HUES64 (cell line): ENCODE data around the gene VEGFA.

ENCODE experiments used
- H3K27ac ChIP-seq: 2 replicates; pipeline ENCODE4 v1.7.0; 2013; ENCODE audit warnings: low read depth, low read length, inconsistent platforms
- H3K27me3 ChIP-seq: 2 replicates; pipeline ENCODE4 v1.6.1; 2013; ENCODE audit warnings: mild to moderate bottlenecking, low read length; ENCODE audit not compliant: insufficient read depth
- H3K36me3 ChIP-seq: 2 replicates; pipeline ENCODE4 v1.6.1; 2013; ENCODE audit warnings: mild to moderate bottlenecking, low read length; ENCODE audit not compliant: insufficient read depth
- H3K4me1 ChIP-seq: 2 replicates; pipeline ENCODE4 v1.6.1; 2013; ENCODE audit warnings: mild to moderate bottlenecking, low read length, moderate library complexity; ENCODE audit not compliant: insufficient read depth
- H3K4me3 ChIP-seq: 2 replicates; pipeline ENCODE4 v1.5.1; 2013; ENCODE audit warnings: mild to moderate bottlenecking, low read length, moderate library complexity
- H3K9ac ChIP-seq: 2 replicates; pipeline ENCODE4 v1.6.1; 2013; ENCODE audit warnings: mild to moderate bottlenecking, low read depth, low read length
- H3K9me3 ChIP-seq: 2 replicates; pipeline ENCODE4 v1.6.1; 2013; ENCODE audit warnings: low read depth, low read length; ENCODE audit not compliant: insufficient read depth
- WGBS: fragments of 150-250, 120-280 bp; methylation state at CpG from one replicate; pipeline ENCODE4 v1.1.7; 2013; ENCODE audit warnings: missing lambda C conversion rate; 5-methylcytosine and 5-hydroxymethylcytosine counted together

VEGFA gene

DNA sequence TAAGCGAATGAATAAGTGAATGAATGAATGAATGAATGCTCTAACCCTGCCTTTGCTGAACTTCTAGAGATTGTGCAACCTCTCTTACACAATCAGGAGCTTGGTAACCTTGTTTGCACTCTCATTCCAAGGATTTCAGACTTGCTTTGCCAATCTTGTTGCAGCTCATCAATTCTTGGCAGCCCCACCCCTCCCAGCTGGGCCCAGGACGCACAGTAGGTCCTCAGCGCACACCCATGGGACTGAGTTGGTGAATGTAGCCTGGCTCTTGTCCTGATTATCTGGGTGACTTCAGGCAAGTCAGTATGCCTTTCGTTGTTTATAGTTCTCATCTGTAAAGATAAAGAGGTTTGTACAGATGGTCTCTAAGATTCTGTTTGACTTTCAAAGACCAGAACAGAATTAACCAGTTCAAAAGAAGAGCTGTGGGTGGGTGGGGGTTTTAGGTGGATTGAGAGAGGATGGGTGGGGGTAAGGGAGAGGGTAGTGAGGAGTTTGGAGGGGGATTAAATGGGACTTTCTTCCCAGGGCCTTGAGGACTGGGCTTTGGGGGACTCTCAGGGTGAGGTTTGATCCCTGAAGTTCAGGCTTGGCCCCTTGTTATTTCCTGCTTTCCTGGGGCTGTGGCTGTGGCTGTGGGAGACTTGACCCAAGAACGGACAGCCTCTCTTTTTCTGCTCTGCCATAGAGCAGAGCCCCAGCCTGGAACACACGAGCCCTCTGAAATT, 33.2 kb downstream of the VEGFA start:
- 87% methylated on average over 5 of the region's 6 CpGs for WGBS
- peaks cover 3% of the 10 kb centered on the region; the same call in 1 of the 2 replicates for H3K4me1 ChIP-seq

DNA sequence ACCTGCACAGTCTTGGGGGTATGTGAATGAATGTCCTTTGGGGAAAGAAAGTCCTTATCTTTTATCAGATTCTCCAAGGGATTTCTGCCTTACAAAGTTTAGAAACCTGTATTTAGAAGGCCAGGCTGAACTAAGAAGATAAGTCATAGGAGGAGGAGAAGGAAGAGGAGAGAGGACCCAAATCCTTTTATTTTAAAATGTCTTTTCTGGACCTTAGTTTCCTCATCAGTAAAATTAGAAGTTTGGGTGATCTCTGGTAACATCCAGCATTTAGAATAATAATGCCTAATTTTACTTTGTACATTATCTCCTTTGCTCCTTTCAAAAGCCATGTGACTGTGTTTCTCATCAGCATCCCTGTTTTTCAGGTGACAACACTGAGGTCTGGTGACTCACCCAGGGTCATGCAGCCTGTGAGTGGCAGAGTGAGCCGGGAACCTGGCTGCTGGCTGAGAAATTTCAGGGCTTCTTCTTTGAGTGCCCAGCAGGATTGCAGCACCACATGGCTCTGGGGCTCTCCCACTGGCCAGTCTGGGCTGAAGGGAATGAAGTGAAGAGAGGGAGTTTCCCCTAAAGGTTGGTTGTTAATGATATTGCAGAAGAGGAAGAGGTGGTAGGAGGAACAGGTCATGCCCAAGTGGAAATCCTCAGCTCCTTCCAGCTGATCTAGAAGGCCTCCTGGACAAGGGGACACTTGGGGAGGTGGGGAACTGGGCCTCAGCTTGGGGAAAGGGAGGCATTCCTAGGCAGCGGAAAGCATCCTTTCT, 34.0 kb downstream of the VEGFA start:
- WGBS: 88% methylated on average over 2 of the region's 2 CpGs
- Histone ChIP-seq H3K9me3 (no peaks in the 10 kb centered on the region), H3K4me3 (no peak overlapping the region), H3K27ac (no peak overlapping the region), H3K9ac (no peak overlapping the region), H3K4me1 (peaks cover 3% of the 10 kb centered on the region; the same call in 1 of the 2 replicates), H3K36me3 (no peaks in the 10 kb centered on the region), H3K27me3 (no peaks in the 10 kb centered on the region)

More for the DNA sequence above, 33.2 kb downstream of the VEGFA start:
- no peaks in the 10 kb centered on the region for H3K36me3 ChIP-seq
- H3K9me3 ChIP-seq: no peaks in the 10 kb centered on the region
- no peak overlapping the region for H3K27ac ChIP-seq
- H3K27me3 ChIP-seq: no peaks in the 10 kb centered on the region
- H3K4me3 ChIP-seq: no peak overlapping the region
- H3K9ac ChIP-seq: no peak overlapping the region

DNA sequence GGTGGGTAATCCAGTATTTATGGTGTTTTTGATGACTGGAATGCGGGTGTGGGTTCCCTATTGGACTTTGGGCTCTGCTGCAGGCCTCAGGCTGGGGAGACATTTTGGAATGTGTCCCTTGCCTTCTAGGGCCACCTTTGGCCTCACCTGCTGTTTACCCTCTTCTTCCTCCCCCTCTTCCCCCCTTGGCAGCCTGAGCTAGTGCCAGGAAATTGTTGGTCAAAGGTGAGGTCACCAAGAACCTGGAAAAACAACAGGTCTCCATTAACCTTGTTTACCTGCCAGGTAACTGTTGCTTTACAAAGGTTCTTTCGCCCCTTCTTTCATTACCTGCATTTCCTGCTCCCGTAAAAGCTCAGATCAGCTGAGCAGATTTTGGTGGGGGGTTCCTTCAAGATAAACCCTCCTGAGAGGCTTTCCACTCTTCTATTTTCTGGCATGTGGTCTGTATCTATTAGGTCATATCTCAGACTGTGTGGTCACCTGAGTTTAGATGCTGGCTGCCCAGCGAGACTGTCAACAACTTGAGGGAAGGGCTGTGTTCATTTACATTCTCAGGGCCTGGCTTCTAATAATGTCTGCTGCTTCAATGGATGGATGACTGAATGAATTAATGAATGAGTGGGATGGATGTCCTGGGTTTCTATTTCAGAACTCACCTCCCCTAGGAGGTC, 34.7 kb downstream of the VEGFA start:
- no peak overlapping the region for H3K9ac ChIP-seq
- no peaks in the 10 kb centered on the region for H3K27me3 ChIP-seq
- peaks cover 3% of the 10 kb centered on the region; the same call in 1 of the 2 replicates for H3K4me1 ChIP-seq
- H3K9me3 ChIP-seq: no peaks in the 10 kb centered on the region
- no peak overlapping the region for H3K4me3 ChIP-seq
- WGBS: 90% methylated on average over 4 of the region's 4 CpGs
- no peak overlapping the region for H3K27ac ChIP-seq
- H3K36me3 ChIP-seq: no peaks in the 10 kb centered on the region

DNA sequence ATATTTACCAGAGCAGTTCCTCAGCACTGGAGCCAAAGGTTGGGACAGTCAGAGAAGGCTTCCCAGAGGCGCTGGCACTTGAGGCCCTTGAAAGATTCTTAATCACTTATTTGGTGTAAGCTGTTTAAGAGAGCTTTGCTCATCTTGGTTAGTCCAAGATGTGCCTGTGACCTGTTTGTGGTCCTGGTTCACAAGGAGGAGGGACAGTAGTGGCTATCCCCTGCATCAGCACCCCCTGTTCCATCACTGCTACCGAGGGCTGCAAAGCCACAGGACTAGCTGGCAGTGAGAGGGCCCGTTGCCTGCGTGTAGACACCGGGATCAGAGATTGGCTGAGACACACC, 35.7 kb downstream of the VEGFA start:
- Histone ChIP-seq H3K27ac (no peak overlapping the region), H3K4me1 (peaks cover 3% of the 10 kb centered on the region; the same call in 1 of the 2 replicates), H3K9ac (no peak overlapping the region), H3K27me3 (no peaks in the 10 kb centered on the region), H3K36me3 (no peaks in the 10 kb centered on the region), H3K9me3 (no peaks in the 10 kb centered on the region), H3K4me3 (no peak overlapping the region)
- WGBS: 89% methylated on average over 5 of the region's 5 CpGs

DNA sequence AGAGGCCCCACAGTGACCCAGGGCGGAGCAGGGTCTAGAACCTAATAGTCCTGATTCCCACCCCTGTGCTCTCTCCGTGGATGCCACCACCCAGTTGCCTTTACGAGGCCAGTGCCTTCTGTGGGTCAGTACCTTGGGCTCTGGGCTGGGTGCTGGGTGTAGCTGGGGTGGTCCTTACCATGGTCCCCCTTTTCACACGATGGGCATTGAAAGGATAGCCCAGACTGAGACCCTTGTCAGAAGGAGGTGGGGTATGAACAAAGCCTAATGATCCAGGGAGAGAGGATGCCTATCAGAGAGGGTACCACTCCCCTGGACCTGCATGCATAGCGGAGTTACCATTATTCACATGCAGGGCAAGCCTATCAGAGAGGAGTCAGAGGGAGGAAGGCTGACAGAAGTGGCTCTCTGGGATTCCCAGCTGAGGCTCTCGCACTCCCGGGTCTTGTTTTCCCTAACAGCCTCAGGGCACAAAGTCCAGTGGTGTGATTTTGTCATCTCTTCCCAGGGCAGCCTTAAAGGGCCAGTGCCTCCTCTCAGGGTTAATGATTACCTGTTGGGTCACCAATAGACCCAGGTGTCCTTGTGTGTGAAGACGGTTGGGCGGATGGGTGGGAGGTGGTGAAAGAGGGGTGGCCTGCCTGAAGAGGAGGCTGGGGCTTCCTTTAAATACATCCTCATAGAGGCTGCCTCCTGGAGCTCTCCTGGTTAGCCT, 36.2 kb downstream of the VEGFA start:
- H3K36me3 ChIP-seq: no peaks in the 10 kb centered on the region
- no peaks in the 10 kb centered on the region for H3K27me3 ChIP-seq
- WGBS: 77% methylated on average over 9 of the region's 9 CpGs
- no peak overlapping the region for H3K27ac ChIP-seq
- H3K4me3 ChIP-seq: no peak overlapping the region
- H3K9me3 ChIP-seq: no peaks in the 10 kb centered on the region
- H3K4me1 ChIP-seq: peaks cover 3% of the 10 kb centered on the region; the same call in 1 of the 2 replicates
- H3K9ac ChIP-seq: no peak overlapping the region

DNA sequence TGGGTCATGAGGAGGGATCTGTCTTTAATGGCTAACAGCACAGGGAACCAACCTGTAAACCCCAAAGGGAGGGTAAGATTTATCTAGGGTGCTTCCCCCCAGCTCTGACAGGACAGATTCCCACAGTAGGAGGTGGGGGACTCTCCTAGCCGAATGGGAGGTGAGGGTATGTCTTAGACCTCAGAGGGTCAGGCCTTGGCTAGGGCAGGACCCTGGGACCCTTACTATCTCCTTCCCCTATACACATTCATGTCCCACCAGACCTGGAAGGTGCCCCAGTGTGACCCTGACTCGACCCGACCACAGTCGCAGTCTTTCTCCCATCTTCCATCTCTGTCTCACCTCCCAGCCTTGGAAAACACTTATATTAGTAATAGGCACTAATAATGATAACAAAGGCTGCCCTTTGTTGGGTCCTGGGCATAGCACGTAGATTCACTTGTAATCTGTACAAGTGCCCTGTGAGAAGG, 36.8 kb downstream of the VEGFA start:
- 97% methylated on average over 5 of the region's 5 CpGs for whole genome bisulfite sequencing
- Histone ChIP-seq H3K4me3 (no peak overlapping the region), H3K27me3 (no peaks in the 10 kb centered on the region), H3K4me1 (peaks cover 3% of the 10 kb centered on the region; the same call in 1 of the 2 replicates), H3K27ac (no peak overlapping the region), H3K9me3 (no peaks in the 10 kb centered on the region), H3K9ac (no peak overlapping the region), H3K36me3 (no peaks in the 10 kb centered on the region)

DNA sequence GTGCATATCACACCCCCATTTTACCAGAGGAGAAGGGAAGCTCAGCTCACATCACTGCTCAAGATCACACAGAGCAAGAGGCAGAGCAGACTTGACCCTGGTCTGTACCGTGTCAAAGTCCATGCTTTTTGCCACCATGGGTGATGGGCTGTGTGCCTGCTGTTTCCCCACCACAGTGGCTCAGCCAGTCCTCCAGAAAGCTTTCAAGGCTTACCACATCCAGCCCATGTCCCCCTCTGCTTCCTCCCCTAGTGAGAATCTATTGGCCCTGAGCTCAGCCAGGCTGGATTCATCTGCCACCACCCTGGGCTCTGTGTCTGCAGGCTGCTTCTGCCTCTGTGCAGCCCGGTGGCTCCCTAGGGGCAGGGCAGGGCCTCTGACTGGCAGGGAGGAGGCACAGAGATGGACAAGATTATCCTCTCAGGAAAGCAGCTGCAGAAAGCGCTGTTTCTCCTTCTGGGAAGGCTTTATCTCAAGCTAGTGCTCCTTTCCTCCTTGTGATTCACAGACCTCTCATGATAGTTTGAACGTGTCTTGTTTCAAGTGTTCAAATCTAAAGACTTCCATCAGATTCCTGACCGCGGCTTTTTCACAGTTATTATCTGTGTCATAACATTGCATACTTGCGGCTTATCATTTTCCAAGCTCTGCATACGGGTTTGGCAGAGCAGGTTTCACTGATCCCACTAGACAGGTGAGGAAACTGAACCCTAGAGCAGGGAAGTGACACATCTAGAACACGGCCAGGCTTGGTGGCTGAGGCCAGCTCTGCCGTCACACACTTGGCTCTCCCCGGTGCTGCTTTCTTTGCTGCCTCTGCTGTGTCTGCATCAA, 37.4 kb downstream of the VEGFA start:
- peaks cover 3% of the 10 kb centered on the region; the same call in 1 of the 2 replicates for H3K4me1 ChIP-seq
- no peak overlapping the region for H3K27ac ChIP-seq
- no peaks in the 10 kb centered on the region for H3K9me3 ChIP-seq
- H3K27me3 ChIP-seq: no peaks in the 10 kb centered on the region
- WGBS: 84% methylated on average over 11 of the region's 11 CpGs
- H3K36me3 ChIP-seq: no peaks in the 10 kb centered on the region
- no peak overlapping the region for H3K4me3 ChIP-seq
- H3K9ac ChIP-seq: no peak overlapping the region

DNA sequence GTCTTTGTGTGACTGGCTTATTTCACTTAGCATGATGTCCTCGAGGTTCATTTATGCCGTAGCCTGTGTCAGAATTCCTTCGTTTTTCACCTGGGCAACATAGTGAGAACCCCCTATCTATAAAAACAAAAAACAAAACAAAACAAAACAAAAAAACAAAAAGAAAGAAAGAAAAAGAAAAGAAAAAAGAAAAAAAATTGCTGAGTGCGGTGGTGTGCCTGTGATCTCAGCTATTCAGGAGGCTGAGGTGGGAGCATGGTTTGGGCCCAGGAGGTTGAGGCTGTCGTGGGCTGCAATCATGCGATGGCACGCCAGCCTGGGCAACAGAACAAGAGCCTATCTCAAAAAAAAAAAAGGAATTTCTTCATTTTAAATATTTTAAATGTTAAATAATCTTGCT, 38.4 kb downstream of the VEGFA start:
- Histone ChIP-seq H3K9ac (no peak overlapping the region), H3K4me3 (no peak overlapping the region), H3K27me3 (no peaks in the 10 kb centered on the region), H3K27ac (no peak overlapping the region), H3K4me1 (peaks cover 3% of the 10 kb centered on the region; the same call in 1 of the 2 replicates), H3K9me3 (no peaks in the 10 kb centered on the region), H3K36me3 (no peaks in the 10 kb centered on the region)
- WGBS: 95% methylated on average over 5 of the region's 7 CpGs

DNA sequence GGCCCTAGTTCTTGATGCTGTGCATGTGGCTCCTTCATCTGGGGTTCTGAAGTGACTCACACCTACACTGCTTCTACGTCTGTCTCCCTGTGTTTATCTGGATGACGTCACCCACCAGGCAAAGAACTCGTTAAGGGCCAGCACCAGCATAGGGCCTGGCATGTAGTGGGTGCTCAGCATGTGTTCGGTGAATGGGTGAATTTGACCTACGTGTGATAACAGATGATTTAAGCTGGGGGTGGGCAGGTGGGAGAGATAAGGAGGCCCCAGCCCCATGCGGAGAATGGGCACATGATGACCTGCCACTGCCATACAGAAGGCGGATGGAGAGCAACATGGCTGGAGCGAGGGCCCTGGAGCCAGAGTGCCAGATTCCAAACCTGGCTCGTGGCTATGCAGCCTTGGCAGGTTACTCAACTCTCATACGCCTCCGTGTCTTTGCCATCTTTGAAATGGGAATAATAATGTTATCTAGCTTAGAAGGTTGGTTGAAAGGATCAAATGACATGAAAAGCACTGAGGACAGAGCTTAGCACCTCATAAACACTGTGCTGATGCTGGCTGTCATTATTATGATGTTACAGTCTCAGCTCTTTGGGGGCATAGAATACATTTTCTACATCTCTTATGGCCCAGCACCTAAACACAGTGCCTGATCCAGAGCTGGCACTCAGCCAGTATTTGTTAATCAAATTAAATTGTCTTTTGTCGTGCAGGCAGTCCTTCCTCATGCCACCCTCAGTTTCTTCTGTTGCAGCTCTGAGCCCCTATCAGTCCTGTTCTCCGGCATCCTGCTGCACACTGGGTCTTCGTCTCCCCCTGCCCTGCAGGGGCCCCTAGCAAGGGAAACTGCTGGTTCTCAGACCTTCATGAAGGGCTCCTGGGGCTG, 39.6 kb downstream of the VEGFA start:
- no peak overlapping the region for H3K27ac ChIP-seq
- no peaks in the 10 kb centered on the region for H3K4me1 ChIP-seq
- no peak overlapping the region for H3K9ac ChIP-seq
- H3K27me3 ChIP-seq: no peaks in the 10 kb centered on the region
- H3K4me3 ChIP-seq: no peak overlapping the region
- no peaks in the 10 kb centered on the region for H3K36me3 ChIP-seq
- 75% methylated on average over 14 of the region's 14 CpGs for WGBS
- no peaks in the 10 kb centered on the region for H3K9me3 ChIP-seq
